ENCODE measurements around the gene ARHGEF40.
A peak's percentile ranks its signal among the peaks of the same experiment; 100 is the strongest.

Gene ARHGEF40

GRCh38 chr14:21084998-21085853 is 15.1 kb downstream of the ARHGEF40 start:
- no peak for DNase-seq

GRCh38 chr14:21086908-21087293 is 16.8 kb downstream of the ARHGEF40 start:
- DNase-seq: no peak

- peak; percentile 44 for DNase-seq
Measured at GRCh38 chr14:21087294-21088091, 17.4 kb downstream of the ARHGEF40 start.

GRCh38 chr14:21088687-21089086 is 18.6 kb downstream of the ARHGEF40 start:
- no peak for DNase-seq

GRCh38 chr14:21089271-21089670 is 19.2 kb downstream of the ARHGEF40 start:
- DNase-seq: no peak

- DNase-seq: no peak
Measured at GRCh38 chr14:21089877-21090193, 19.7 kb downstream of the ARHGEF40 start.

GRCh38 chr14:21090194-21090939 is 20.3 kb downstream of the ARHGEF40 start:
- no peak for DNase-seq

- no peak for DNase-seq
Measured at GRCh38 chr14:21090940-21091663, 21.0 kb downstream of the ARHGEF40 start.

GRCh38 chr14:21091821-21092272 is 21.7 kb downstream of the ARHGEF40 start:
- no peak for DNase-seq

- DNase-seq: peak; percentile 85
Measured at GRCh38 chr14:21092273-21093011, 22.3 kb downstream of the ARHGEF40 start.

GRCh38 chr14:21093018-21093417 is 22.9 kb downstream of the ARHGEF40 start:
- DNase-seq: no peak

- DNase-seq: no peak
Measured at GRCh38 chr14:21093769-21094681, 23.9 kb downstream of the ARHGEF40 start.

- DNase-seq: no peak
Measured at GRCh38 chr14:21095430-21096205, 25.5 kb downstream of the ARHGEF40 start.

GRCh38 chr14:21096438-21096837 is 26.3 kb downstream of the ARHGEF40 start:
- DNase-seq: no peak

GRCh38 chr14:21096978-21097635 is 27.0 kb downstream of the ARHGEF40 start:
- no peak for DNase-seq

- DNase-seq: no peak
Measured at GRCh38 chr14:21097636-21098075, 27.6 kb downstream of the ARHGEF40 start.

GRCh38 chr14:21098076-21098891 is 28.2 kb downstream of the ARHGEF40 start, which contains the start of gene ZNF219:
Gene ZNF219 (minus strand): TSS chr14:21098655. CDS start chr14:21093591, 5,064 bp downstream.
- DNase-seq: no peak

- DNase-seq: no peak
Measured at GRCh38 chr14:21098892-21099595, 28.9 kb downstream of the ARHGEF40 start.
